HEK293T (cell line): ENCODE measurements around the gene MCM10.

Source experiments
- CTCF ChIA-PET: fragments of 350-600 bp; formaldehyde crosslinking; extraction: SDS; loops from one replicate; lab custom pipeline; 2021; ENCODE audit warnings: antibody characterized with exemption, inconsistent platforms; lab: Yijun Ruan, JAX
- POLR2A ChIA-PET: fragments of 350-600 bp; formaldehyde crosslinking; extraction: SDS; loops from one replicate; lab custom pipeline; 2020; ENCODE audit warnings: antibody characterized with exemption, inconsistent platforms; lab: Yijun Ruan, JAX
- DNase-seq: peaks from one replicate; pipeline ENCODE4 v3.0.0; 2012; ENCODE audit warnings: mixed read lengths; ENCODE audit errors: extremely low spot score
- ARNT ChIP-seq: fragments of 450-650 bp; IDR thresholded peaks from 2 replicates; pipeline ENCODE4 v1.6.1; 2017; ENCODE audit warnings: mild to moderate bottlenecking
- BHLHE40 ChIP-seq: fragments of 450-650 bp; IDR thresholded peaks from 2 replicates; pipeline ENCODE4 v1.6.1; 2016; ENCODE audit warnings: mild to moderate bottlenecking, moderate library complexity, borderline replicate concordance
- CTBP1 ChIP-seq: fragments of 450-650 bp; IDR thresholded peaks from 2 replicates; pipeline ENCODE4 v1.6.1; 2016; ENCODE audit warnings: borderline replicate concordance
- ELF4 ChIP-seq: fragments of 450-650 bp; IDR thresholded peaks from 2 replicates; pipeline ENCODE4 v1.6.1; 2017; ENCODE audit warnings: antibody characterized with exemption
- FOXA1 ChIP-seq: fragments of 450-650 bp; IDR thresholded peaks from 2 replicates; pipeline ENCODE4 v1.6.1; 2016; ENCODE audit warnings: mild to moderate bottlenecking
- FOXK2 ChIP-seq: fragments of 450-650 bp; IDR thresholded peaks from 2 replicates; pipeline ENCODE4 v1.6.1; 2016; ENCODE audit warnings: mild to moderate bottlenecking
- FOXM1 ChIP-seq: fragments of 450-650 bp; IDR thresholded peaks from 2 replicates; pipeline ENCODE4 v1.6.1; 2017; ENCODE audit warnings: mild to moderate bottlenecking, borderline replicate concordance
- HDGF ChIP-seq: fragments of 450-650 bp; IDR thresholded peaks from 2 replicates; pipeline ENCODE4 v1.6.1; 2017; ENCODE audit warnings: antibody characterized with exemption, borderline replicate concordance
- L3MBTL2 ChIP-seq: fragments of 450-650 bp; conservative IDR thresholded peaks from 2 replicates; pipeline ENCODE4 v1.6.1; 2016; ENCODE audit warnings: mild to moderate bottlenecking
- LEF1 ChIP-seq: fragments of 450-650 bp; IDR thresholded peaks from 2 replicates; pipeline ENCODE4 v1.6.1; 2017; ENCODE audit warnings: mild to moderate bottlenecking, borderline replicate concordance
- NFRKB ChIP-seq: fragments of 450-650 bp; IDR thresholded peaks from 2 replicates; pipeline ENCODE4 v1.6.1; 2016; ENCODE audit warnings: mild to moderate bottlenecking, moderate library complexity
- SP1 ChIP-seq: fragments of 450-650 bp; IDR thresholded peaks from 2 replicates; pipeline ENCODE4 v1.6.1; 2017
- SUZ12 ChIP-seq: fragments of 450-650 bp; IDR thresholded peaks from 2 replicates; pipeline ENCODE4 v1.6.1; 2016; ENCODE audit warnings: mild to moderate bottlenecking
- TARDBP ChIP-seq: fragments of 450-650 bp; IDR thresholded peaks from 2 replicates; pipeline ENCODE4 v1.6.1; 2016
- ZNF384 ChIP-seq: fragments of 450-650 bp; IDR thresholded peaks from 2 replicates; pipeline ENCODE4 v1.6.1; 2016
- TF ChIP-seq, protein P1 (sequence below): fragments of 450-650 bp; IDR thresholded peaks from 2 replicates; pipeline ENCODE4 v1.6.1; 2016

MCM10 gene

GRCh38 chr10:13222151-13222550, 60.8 kb downstream of the MCM10 start:
- ChIA-PET POLR2A (no interaction called here), CTCF (no interaction called here)
- TF ChIP-seq CTBP1 (no peak), SP1 (no peak), TARDBP (no peak), NFRKB (no peak), ELF4 (no peak)
- DNase-seq, result no peak

- ChIA-PET POLR2A (no interaction called here), CTCF (no interaction called here)
- no peak for DNase-seq
- TF ChIP-seq ARNT (no peak), CTBP1 (no peak), SUZ12 (no peak), ZNF384 (no peak)
- TF ChIP-seq, protein P1, sequence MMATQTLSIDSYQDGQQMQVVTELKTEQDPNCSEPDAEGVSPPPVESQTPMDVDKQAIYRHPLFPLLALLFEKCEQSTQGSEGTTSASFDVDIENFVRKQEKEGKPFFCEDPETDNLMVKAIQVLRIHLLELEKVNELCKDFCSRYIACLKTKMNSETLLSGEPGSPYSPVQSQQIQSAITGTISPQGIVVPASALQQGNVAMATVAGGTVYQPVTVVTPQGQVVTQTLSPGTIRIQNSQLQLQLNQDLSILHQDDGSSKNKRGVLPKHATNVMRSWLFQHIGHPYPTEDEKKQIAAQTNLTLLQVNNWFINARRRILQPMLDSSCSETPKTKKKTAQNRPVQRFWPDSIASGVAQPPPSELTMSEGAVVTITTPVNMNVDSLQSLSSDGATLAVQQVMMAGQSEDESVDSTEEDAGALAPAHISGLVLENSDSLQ, result no peak
Observed at GRCh38 chr10:13222566-13222965, 61.2 kb downstream of the MCM10 start.

- no peak for TF ChIP-seq SP1
- TF ChIP-seq SUZ12, result no peak
- POLR2A ChIA-PET, result no interaction called here
- CTCF ChIA-PET, result no interaction called here
- no peak for DNase-seq
Observed at GRCh38 chr10:13223241-13223640, 61.9 kb downstream of the MCM10 start.

DNA sequence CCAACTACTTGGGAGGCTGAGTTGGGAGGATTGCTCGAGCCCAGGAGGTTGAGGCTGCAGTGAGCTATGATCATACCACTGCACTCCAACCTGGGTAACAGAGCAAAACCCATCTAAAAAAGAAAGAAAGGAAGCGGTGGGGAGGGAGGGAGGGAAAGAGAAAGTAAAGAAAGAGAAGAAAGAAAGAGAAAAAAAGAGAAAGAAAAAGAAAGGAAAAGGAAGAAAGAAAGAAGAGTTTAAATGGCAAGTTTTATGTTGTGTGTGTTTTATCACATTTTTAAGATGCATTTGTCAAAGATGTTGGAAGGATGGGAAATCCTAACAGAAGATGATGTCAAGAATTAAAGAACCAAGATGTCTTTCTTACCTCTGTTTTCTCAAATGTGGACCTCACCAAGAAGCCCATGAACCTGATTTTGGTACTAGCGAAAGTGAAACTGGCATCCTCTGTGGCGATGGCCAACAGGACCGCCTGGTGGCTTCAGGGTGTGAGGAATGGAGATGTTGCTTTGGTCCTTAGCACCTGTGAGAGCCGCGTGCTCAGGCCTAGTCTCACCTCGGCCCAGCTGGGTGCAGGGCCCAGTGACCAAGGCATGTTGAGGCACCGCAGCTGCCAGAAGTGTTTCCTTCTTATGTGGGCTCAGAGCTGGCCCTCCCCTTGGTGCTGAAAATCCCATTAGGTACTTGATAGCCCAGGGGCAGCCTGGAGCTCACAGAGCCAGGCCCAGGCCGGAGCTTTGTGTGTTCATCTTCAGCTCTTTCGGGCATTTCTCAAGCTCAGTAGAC, 63.0 kb downstream of the MCM10 start:
- TF ChIP-seq SUZ12 (no peak), SP1 (no peak), FOXA1 (no peak), LEF1 (no peak), ARNT (no peak), CTBP1 (no peak), TARDBP (no peak), L3MBTL2 (no peak), NFRKB (no peak), HDGF (no peak), ELF4 (no peak)
- TF ChIP-seq, protein P1, result no peak
- POLR2A ChIA-PET, result no interaction called here
- CTCF ChIA-PET, result no interaction called here
- DNase-seq, result no peak

GRCh38 chr10:13225601-13226000, 64.2 kb downstream of the MCM10 start:
- ChIA-PET POLR2A (no interaction called here), CTCF (no interaction called here)
- no peak for DNase-seq
- no peak for TF ChIP-seq ARNT
- no peak for TF ChIP-seq TARDBP
- TF ChIP-seq BHLHE40, result no peak
- no peak for TF ChIP-seq ZNF384
- TF ChIP-seq LEF1, result no peak
- TF ChIP-seq ELF4, result no peak
- TF ChIP-seq CTBP1, result no peak
- no peak for TF ChIP-seq FOXK2
- no peak for TF ChIP-seq FOXM1

- no peak for DNase-seq
- ChIA-PET CTCF (no interaction called here), POLR2A (no interaction called here)
- TF ChIP-seq FOXK2 (no peak), ZNF384 (no peak), HDGF (no peak)
- TF ChIP-seq, protein P1, result no peak
Observed at GRCh38 chr10:13227031-13227430, 65.7 kb downstream of the MCM10 start.

DNA sequence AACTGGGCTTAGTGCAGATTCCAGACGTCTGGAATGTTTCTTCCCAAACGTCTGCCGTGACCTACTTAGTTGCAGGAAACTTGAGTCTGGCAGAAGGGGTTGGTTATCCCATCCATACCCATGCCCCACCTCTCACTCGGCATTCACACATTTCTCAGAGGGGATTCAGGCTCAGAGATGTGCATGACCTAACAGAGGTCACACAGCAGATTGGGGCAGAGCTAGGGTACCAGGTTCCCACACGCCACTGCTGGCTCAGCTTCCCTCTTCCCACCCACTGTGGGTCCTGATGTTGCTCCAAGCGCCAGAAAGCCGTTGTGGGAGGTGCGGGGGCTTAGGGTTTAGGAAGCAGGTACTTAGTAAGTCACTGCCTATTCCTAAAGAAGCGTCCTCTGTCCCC, 69.8 kb downstream of the MCM10 start:
- TF ChIP-seq L3MBTL2, result no peak
- no peak for TF ChIP-seq NFRKB
- no peak for TF ChIP-seq FOXK2
- no peak for TF ChIP-seq ZNF384
- TF ChIP-seq, protein P1, result no peak
- ChIA-PET CTCF (no interaction called here), POLR2A (no interaction called here)
- no peak for DNase-seq
